WTC11 (cell line): ENCODE measurements around the gene ITGA2B. TPM values are rescaled to one million over a fixed set of nuclear protein-coding genes. Genes with fewer than 3 reads are reported as not detected.

Experiments
- CTCF ChIP-seq: fragments of 200-600 bp; IDR thresholded peaks from 2 replicates; pipeline ENCODE4 v1.8.0; 2022; ENCODE audit warnings: antibody characterized with exemption
- ERG ChIP-seq: fragments of 250-450 bp; sonication (Bioruptor Pico); IDR thresholded peaks from 2 replicates; pipeline ENCODE4 v1.8.0; 2021; ENCODE audit warnings: mild to moderate bottlenecking
- ESRRA ChIP-seq: sonication (generic); formaldehyde crosslinking; IDR thresholded peaks from 2 replicates; pipeline ENCODE4 v1.8.1; 2022; ENCODE audit warnings: mild to moderate bottlenecking, missing genetic modification reagents, borderline replicate concordance
- FOXJ3 ChIP-seq: sonication (generic); formaldehyde crosslinking; IDR thresholded peaks from 2 replicates; pipeline ENCODE4 v1.9.0; 2021; ENCODE audit warnings: missing genetic modification reagents, mild to moderate bottlenecking, borderline replicate concordance
- GRHL2 ChIP-seq: fragments of 250-450 bp; sonication (Bioruptor Pico); IDR thresholded peaks from 2 replicates; pipeline ENCODE4 v1.8.0; 2022; ENCODE audit warnings: mild to moderate bottlenecking, moderate library complexity; ENCODE audit not compliant: insufficient replicate concordance, severe bottlenecking
- MYBL2 ChIP-seq: sonication (generic); formaldehyde crosslinking; IDR thresholded peaks from 2 replicates; pipeline ENCODE4 v1.8.1; 2023; ENCODE audit warnings: mild to moderate bottlenecking, moderate library complexity, missing genetic modification reagents
- NFATC4 ChIP-seq: fragments of 250-450 bp; sonication (Bioruptor Pico); IDR thresholded peaks from 2 replicates; pipeline ENCODE4 v1.9.0; 2021; ENCODE audit warnings: mild to moderate bottlenecking
- OVOL2 ChIP-seq: fragments of 250-450 bp; sonication (Bioruptor Pico); IDR thresholded peaks from 2 replicates; pipeline ENCODE4 v1.9.0; 2021; ENCODE audit warnings: mild to moderate bottlenecking, borderline replicate concordance
- PRRX2 ChIP-seq: fragments of 250-450 bp; sonication (Bioruptor Pico); IDR thresholded peaks from 2 replicates; pipeline ENCODE4 v1.8.0; 2021; ENCODE audit warnings: mild to moderate bottlenecking
- RORB ChIP-seq: fragments of 250-450 bp; sonication (Bioruptor Pico); IDR thresholded peaks from 2 replicates; pipeline ENCODE4 v1.9.0; 2021; ENCODE audit warnings: mild to moderate bottlenecking
- ZNF121 ChIP-seq: sonication (generic); formaldehyde crosslinking; IDR thresholded peaks from 2 replicates; pipeline ENCODE4 v1.8.0; 2023; ENCODE audit warnings: missing genetic modification reagents
- ZNF263 ChIP-seq: sonication (generic); formaldehyde crosslinking; IDR thresholded peaks from 2 replicates; pipeline ENCODE4 v1.8.1; 2022; ENCODE audit warnings: low read depth, mild to moderate bottlenecking, moderate library complexity, missing genetic modification reagents
- ZNF281 ChIP-seq: sonication (generic); formaldehyde crosslinking; IDR thresholded peaks from 2 replicates; pipeline ENCODE4 v1.8.0; 2023; ENCODE audit warnings: mild to moderate bottlenecking, missing genetic modification reagents
- ZNF416 ChIP-seq: fragments of 250-450 bp; sonication (Bioruptor Pico); IDR thresholded peaks from 2 replicates; pipeline ENCODE4 v1.9.0; 2021; ENCODE audit warnings: mild to moderate bottlenecking, inconsistent platforms
- ZNF423 ChIP-seq: fragments of 250-450 bp; sonication (Bioruptor Pico); IDR thresholded peaks from 2 replicates; pipeline ENCODE4 v2.1.2; 2022; ENCODE audit warnings: mild to moderate bottlenecking, moderate library complexity
- ZSCAN18 ChIP-seq: fragments of 250-450 bp; sonication (Bioruptor Pico); IDR thresholded peaks from 2 replicates; pipeline ENCODE4 v2.1.2; 2022; ENCODE audit warnings: mild to moderate bottlenecking, moderate library complexity
- total RNA-seq: library from RNA; stranded (reverse); gene quantifications from 3 replicates; pipeline ENCODE4 v1.2.3, GENCODE V29; 2021
- TF ChIP-seq, protein P1 (sequence below): sonication (generic); formaldehyde crosslinking; IDR thresholded peaks from 2 replicates; pipeline ENCODE4 v1.8.1; 2023; ENCODE audit warnings: mild to moderate bottlenecking, missing genetic modification reagents
- TF ChIP-seq, protein P2 (sequence below): fragments of 250-450 bp; sonication (Bioruptor Pico); IDR thresholded peaks from 2 replicates; pipeline ENCODE4 v1.9.0; 2021; ENCODE audit warnings: mild to moderate bottlenecking
- TF ChIP-seq, protein P3 (sequence below): sonication (generic); formaldehyde crosslinking; IDR thresholded peaks from 2 replicates; pipeline ENCODE4 v1.8.1; 2023; ENCODE audit warnings: mild to moderate bottlenecking, missing genetic modification reagents, moderate library complexity
- TF ChIP-seq, protein P4 (sequence below): sonication (generic); formaldehyde crosslinking; IDR thresholded peaks from 2 replicates; pipeline ENCODE4 v1.8.0; 2023; ENCODE audit warnings: missing genetic modification reagents, mild to moderate bottlenecking, borderline replicate concordance
- TF ChIP-seq, protein P5 (sequence below): sonication (generic); formaldehyde crosslinking; IDR thresholded peaks from 2 replicates; pipeline ENCODE4 v1.8.1; 2022; ENCODE audit warnings: low read depth, mild to moderate bottlenecking, moderate library complexity, missing genetic modification reagents, borderline replicate concordance
- TF ChIP-seq, protein P6 (sequence below): fragments of 250-450 bp; sonication (Bioruptor Pico); IDR thresholded peaks from 2 replicates; pipeline ENCODE4 v1.9.0; 2021; ENCODE audit warnings: moderate library complexity, mild to moderate bottlenecking, inconsistent platforms, borderline replicate concordance

Gene ITGA2B
- total RNA-seq, 1 experiment from 2014 or later: 21.5 TPM

DNA sequence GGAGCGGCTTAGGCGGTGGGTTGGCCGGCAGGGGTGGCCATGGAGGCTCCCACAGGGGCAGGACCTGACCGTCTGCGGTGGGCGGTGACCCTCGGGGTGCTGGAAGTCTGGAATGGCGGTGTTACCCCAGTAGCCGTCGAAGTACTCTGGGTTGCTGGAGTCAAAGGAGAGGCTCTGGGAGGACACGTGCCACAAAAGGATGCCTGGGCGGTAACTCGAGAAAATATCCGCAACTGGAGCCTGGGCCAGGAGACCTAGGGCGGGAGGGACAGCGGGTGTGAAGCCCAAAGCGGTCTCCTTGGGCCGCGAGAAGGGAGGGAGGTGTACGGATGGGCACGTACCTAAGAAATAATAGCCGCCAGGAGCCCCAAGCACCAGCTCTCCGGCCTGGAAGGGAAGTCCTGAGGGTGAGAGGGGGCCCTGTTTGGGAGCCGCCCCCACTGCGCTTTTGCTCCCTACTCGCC, 4.6 kb downstream of the ITGA2B start (continued):
- TF ChIP-seq MYBL2 (CRISPR knock-in tag) (peak; percentile 77; the same call in 1 of the 2 replicates), CTCF (no peak), ZNF281 (CRISPR knock-in tag) (no peak), FOXJ3 (CRISPR knock-in tag) (no peak), RORB (CRISPR knock-in tag) (no peak), GRHL2 (no peak), ZNF263 (CRISPR knock-in tag) (no peak), ZNF423 (CRISPR knock-in tag) (no peak; the same call in 1 of the 2 replicates), ERG (CRISPR knock-in tag) (no peak), PRRX2 (CRISPR knock-in tag) (no peak), OVOL2 (CRISPR knock-in tag) (no peak), ZSCAN18 (CRISPR knock-in tag) (no peak), NFATC4 (no peak), ZNF121 (CRISPR knock-in tag) (no peak), ESRRA (CRISPR knock-in tag) (no peak), ZNF416 (CRISPR knock-in tag) (no peak)
- TF ChIP-seq, protein P1, sequence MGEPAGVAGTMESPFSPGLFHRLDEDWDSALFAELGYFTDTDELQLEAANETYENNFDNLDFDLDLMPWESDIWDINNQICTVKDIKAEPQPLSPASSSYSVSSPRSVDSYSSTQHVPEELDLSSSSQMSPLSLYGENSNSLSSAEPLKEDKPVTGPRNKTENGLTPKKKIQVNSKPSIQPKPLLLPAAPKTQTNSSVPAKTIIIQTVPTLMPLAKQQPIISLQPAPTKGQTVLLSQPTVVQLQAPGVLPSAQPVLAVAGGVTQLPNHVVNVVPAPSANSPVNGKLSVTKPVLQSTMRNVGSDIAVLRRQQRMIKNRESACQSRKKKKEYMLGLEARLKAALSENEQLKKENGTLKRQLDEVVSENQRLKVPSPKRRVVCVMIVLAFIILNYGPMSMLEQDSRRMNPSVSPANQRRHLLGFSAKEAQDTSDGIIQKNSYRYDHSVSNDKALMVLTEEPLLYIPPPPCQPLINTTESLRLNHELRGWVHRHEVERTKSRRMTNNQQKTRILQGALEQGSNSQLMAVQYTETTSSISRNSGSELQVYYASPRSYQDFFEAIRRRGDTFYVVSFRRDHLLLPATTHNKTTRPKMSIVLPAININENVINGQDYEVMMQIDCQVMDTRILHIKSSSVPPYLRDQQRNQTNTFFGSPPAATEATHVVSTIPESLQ (CRISPR knock-in tag): no peak
- TF ChIP-seq, protein P2, sequence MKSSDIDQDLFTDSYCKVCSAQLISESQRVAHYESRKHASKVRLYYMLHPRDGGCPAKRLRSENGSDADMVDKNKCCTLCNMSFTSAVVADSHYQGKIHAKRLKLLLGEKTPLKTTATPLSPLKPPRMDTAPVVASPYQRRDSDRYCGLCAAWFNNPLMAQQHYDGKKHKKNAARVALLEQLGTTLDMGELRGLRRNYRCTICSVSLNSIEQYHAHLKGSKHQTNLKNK: no peak
- TF ChIP-seq, protein P3, sequence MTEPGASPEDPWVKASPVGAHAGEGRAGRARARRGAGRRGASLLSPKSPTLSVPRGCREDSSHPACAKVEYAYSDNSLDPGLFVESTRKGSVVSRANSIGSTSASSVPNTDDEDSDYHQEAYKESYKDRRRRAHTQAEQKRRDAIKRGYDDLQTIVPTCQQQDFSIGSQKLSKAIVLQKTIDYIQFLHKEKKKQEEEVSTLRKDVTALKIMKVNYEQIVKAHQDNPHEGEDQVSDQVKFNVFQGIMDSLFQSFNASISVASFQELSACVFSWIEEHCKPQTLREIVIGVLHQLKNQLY (CRISPR knock-in tag): no peak
- TF ChIP-seq, protein P4, sequence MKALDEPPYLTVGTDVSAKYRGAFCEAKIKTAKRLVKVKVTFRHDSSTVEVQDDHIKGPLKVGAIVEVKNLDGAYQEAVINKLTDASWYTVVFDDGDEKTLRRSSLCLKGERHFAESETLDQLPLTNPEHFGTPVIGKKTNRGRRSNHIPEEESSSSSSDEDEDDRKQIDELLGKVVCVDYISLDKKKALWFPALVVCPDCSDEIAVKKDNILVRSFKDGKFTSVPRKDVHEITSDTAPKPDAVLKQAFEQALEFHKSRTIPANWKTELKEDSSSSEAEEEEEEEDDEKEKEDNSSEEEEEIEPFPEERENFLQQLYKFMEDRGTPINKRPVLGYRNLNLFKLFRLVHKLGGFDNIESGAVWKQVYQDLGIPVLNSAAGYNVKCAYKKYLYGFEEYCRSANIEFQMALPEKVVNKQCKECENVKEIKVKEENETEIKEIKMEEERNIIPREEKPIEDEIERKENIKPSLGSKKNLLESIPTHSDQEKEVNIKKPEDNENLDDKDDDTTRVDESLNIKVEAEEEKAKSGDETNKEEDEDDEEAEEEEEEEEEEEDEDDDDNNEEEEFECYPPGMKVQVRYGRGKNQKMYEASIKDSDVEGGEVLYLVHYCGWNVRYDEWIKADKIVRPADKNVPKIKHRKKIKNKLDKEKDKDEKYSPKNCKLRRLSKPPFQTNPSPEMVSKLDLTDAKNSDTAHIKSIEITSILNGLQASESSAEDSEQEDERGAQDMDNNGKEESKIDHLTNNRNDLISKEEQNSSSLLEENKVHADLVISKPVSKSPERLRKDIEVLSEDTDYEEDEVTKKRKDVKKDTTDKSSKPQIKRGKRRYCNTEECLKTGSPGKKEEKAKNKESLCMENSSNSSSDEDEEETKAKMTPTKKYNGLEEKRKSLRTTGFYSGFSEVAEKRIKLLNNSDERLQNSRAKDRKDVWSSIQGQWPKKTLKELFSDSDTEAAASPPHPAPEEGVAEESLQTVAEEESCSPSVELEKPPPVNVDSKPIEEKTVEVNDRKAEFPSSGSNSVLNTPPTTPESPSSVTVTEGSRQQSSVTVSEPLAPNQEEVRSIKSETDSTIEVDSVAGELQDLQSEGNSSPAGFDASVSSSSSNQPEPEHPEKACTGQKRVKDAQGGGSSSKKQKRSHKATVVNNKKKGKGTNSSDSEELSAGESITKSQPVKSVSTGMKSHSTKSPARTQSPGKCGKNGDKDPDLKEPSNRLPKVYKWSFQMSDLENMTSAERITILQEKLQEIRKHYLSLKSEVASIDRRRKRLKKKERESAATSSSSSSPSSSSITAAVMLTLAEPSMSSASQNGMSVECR: peak; percentile 85; the same call in 1 of the 2 replicates
- TF ChIP-seq, protein P5, sequence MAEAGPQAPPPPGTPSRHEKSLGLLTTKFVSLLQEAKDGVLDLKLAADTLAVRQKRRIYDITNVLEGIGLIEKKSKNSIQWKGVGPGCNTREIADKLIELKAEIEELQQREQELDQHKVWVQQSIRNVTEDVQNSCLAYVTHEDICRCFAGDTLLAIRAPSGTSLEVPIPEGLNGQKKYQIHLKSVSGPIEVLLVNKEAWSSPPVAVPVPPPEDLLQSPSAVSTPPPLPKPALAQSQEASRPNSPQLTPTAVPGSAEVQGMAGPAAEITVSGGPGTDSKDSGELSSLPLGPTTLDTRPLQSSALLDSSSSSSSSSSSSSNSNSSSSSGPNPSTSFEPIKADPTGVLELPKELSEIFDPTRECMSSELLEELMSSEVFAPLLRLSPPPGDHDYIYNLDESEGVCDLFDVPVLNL (CRISPR knock-in tag): peak; percentile 65; the same call in 1 of the 2 replicates
- TF ChIP-seq, protein P6, sequence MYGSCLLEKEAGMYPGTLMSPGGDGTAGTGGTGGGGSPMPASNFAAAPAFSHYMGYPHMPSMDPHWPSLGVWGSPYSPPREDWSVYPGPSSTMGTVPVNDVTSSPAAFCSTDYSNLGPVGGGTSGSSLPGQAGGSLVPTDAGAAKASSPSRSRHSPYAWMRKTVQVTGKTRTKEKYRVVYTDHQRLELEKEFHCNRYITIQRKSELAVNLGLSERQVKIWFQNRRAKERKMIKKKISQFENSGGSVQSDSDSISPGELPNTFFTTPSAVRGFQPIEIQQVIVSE: no peak
